CD14-positive monocyte (primary cell): Measurements from ENCODE around the gene TEX19. TPM values are rescaled to one million over a fixed set of nuclear protein-coding genes. Genes with fewer than 3 reads are reported as not detected.

ENCODE experiments used
- DNase-seq, 3 donors: peaks; one replicate each; pipeline ENCODE4 v3.0.0-alpha.2; 2011 to 2022
- H2AFZ ChIP-seq: 2 replicates; pipeline ENCODE4 v1.6.0; 2012; ENCODE audit warnings: mild to moderate bottlenecking, low read depth, low read length, inconsistent platforms; ENCODE audit not compliant: insufficient read depth, poor library complexity, severe bottlenecking
- H3K27ac ChIP-seq, 2 donors: 1 replicate in 1 of 2; 2 replicates in 1 of 2; pipeline ENCODE4 v1.5.1; 2012 to 2013; ENCODE audit warnings: low read length in 2 of 2, control low read depth in 1 of 2, inconsistent platforms in 1 of 2, low read depth in 1 of 2, mild to moderate bottlenecking in 1 of 2
- H3K27me3 ChIP-seq, 2 donors: one replicate each; pipeline versions ENCODE4 v1.6.0 to v1.6.1; 2011 to 2013; ENCODE audit warnings: low read length in 2 of 2; ENCODE audit not compliant: control insufficient read depth in 2 of 2, insufficient read depth in 2 of 2
- H3K36me3 ChIP-seq, 2 donors: replicated peaks in 1 of 2; 1 replicate in 1 of 2; 2 replicates in 1 of 2; pipeline versions ENCODE4 v1.5.1 to v1.6.1; 2012 to 2013; ENCODE audit warnings: low read length in 2 of 2, control low read depth in 1 of 2, inconsistent platforms in 1 of 2, mild to moderate bottlenecking in 1 of 2; ENCODE audit not compliant: insufficient read depth in 2 of 2, control insufficient read depth in 1 of 2
- H3K4me1 ChIP-seq, 2 donors: 1 replicate in 1 of 2; 2 replicates in 1 of 2; pipeline versions ENCODE4 v1.5.1 to v1.6.1; 2012 to 2013; ENCODE audit warnings: low read length in 2 of 2, control low read depth in 1 of 2, inconsistent platforms in 1 of 2, mild to moderate bottlenecking in 1 of 2, moderate library complexity in 1 of 2; ENCODE audit not compliant: insufficient read depth in 2 of 2, control insufficient read depth in 1 of 2
- H3K4me2 ChIP-seq: replicated peaks from 2 replicates; pipeline ENCODE3; 2012; ENCODE audit warnings: low read length, moderate library complexity, mild to moderate bottlenecking; ENCODE audit not compliant: poor library complexity, severe bottlenecking; ENCODE audit errors: extremely low read depth
- H3K4me3 ChIP-seq, 3 experiments: fragments of 200-600 bp in 1 of 3; sonication (generic) in 1 of 3; replicated peaks in 1 of 3; 1 replicate in 2 of 3; 2 replicates in 1 of 3; pipeline ENCODE4 v1.5.1; 2011 to 2013; ENCODE audit warnings: low read length in 3 of 3, mild to moderate bottlenecking in 3 of 3, control low read depth in 2 of 3, low read depth in 2 of 3, inconsistent platforms in 1 of 3, moderate library complexity in 1 of 3
- H3K79me2 ChIP-seq: 2 replicates; pipeline ENCODE4 v1.6.0; 2012; ENCODE audit warnings: mild to moderate bottlenecking, control low read depth, inconsistent platforms, low read length, moderate library complexity; ENCODE audit not compliant: insufficient read depth
- H3K9ac ChIP-seq: 2 replicates; pipeline ENCODE4 v1.6.0; 2017; ENCODE audit warnings: low read length, mild to moderate bottlenecking; ENCODE audit not compliant: insufficient read depth, poor library complexity, severe bottlenecking
- H3K9me3 ChIP-seq, 2 donors: replicated peaks in 1 of 2; 1 replicate in 1 of 2; 2 replicates in 1 of 2; pipeline versions ENCODE4 v1.5.1 to v1.6.1; 2012 to 2013; ENCODE audit warnings: low read length in 2 of 2, control low read depth in 1 of 2; ENCODE audit not compliant: control insufficient read depth in 1 of 2, insufficient read depth in 1 of 2
- H4K20me1 ChIP-seq: 2 replicates; pipeline ENCODE4 v1.6.0; 2012; ENCODE audit warnings: mild to moderate bottlenecking, low read length, control low read depth, moderate library complexity; ENCODE audit not compliant: insufficient read depth
- H3K27ac Mint-ChIP-seq, 7 donors: one replicate each; pipeline ENCODE4 v1.8.0; 2020; ENCODE audit warnings: mild to moderate bottlenecking in 7 of 7, mixed read lengths in 7 of 7, moderate library complexity in 6 of 7, inconsistent platforms in 2 of 7
- H3K27me3 Mint-ChIP-seq, 3 donors: one replicate each; pipeline ENCODE4 v1.8.0; 2021 to 2022; ENCODE audit warnings: low read depth in 3 of 3, mild to moderate bottlenecking in 3 of 3, mixed read lengths in 3 of 3, moderate library complexity in 3 of 3, inconsistent platforms in 1 of 3
- H3K36me3 Mint-ChIP-seq, 2 donors: one replicate each; pipeline ENCODE4 v1.8.0; 2020; ENCODE audit warnings: mixed read lengths in 2 of 2, inconsistent platforms in 1 of 2, mild to moderate bottlenecking in 1 of 2
- H3K4me1 Mint-ChIP-seq: one replicate; pipeline ENCODE4 v1.8.0; 2020; ENCODE audit warnings: mild to moderate bottlenecking, mixed read lengths
- H3K4me3 Mint-ChIP-seq, 2 donors: one replicate each; pipeline ENCODE4 v1.8.0; 2020; ENCODE audit warnings: mild to moderate bottlenecking in 2 of 2, mixed read lengths in 2 of 2, moderate library complexity in 1 of 2
- H3K9me3 Mint-ChIP-seq, 7 donors: one replicate each; pipeline ENCODE4 v1.8.0; 2020 to 2022; ENCODE audit warnings: mixed read lengths in 7 of 7, mild to moderate bottlenecking in 6 of 7, moderate library complexity in 6 of 7, inconsistent platforms in 2 of 7
- WGBS: methylation state at CpG from one replicate; pipeline ENCODE4 v1.1.5; 2013; ENCODE audit warnings: missing lambda C conversion rate; ENCODE audit not compliant: insufficient coverage; 5-methylcytosine and 5-hydroxymethylcytosine counted together
- intact Hi-C, 2 donors: fragments of 100-400 bp; cut with micrococcal nuclease; formaldehyde crosslinking; loops; one replicate each; pipeline versions ENCODE4 v1.15.0 to v1.15.1; 2023
- polyA plus RNA-seq, 3 donors: library from polyadenylated mRNA; depleted of rRNA in 1 of 3; unstranded in 2 of 3; stranded (reverse) in 1 of 3; fragments of 300-500 nt in 2 of 3; fragments of >200 nt in 1 of 3; fragmentation: Illumina TruSeq in 2 of 3; gene quantifications; 1 replicate in 2 of 3; 2 replicates in 1 of 3; pipeline ENCODE4 v1.2.3, GENCODE V29; 2012 to 2021
- TF ChIP-seq, protein P1 (sequence below): fragments of 200-600 bp; IDR thresholded peaks from one replicate; pipeline ENCODE4 v1.8.0; 2022; ENCODE audit warnings: antibody characterized with exemption, mild to moderate bottlenecking

TEX19 gene
- polyA plus RNA-seq, 3 donors = not detected

DNA sequence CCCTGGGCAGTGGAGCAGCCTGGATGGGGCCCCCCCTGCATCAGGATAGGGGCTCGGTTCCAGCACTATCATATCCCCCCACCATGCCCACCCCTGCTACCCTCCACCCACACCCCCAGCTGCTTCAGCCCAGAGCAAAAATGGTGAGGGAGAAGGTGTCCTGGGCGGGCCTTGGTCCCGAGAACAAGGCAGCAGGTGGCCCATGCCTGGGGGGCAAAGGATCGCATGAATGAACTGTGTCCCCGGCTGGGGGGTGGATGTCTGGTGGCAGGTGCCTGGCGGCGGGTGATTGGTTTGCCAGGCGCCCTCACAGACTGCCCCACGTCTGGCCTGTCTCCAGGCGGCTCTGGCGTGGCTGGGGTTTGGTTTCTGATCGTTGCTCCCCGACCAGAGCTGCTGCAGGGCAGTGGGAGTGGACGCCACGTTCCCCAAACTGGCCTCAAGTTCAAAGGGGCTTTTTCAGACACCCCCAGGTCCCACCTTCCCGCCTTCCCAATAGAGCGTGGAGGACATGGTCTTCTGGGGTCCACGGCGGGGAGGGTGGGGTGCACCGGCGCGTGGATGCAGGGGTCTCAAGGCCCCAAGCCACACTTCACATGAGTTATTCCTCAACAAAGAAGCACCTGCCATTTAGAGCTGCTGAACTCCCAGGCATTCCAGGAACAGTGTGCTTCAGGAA is 25.1 kb downstream of the TEX19 start:
- Mint-ChIP-seq H3K27ac (no peak overlapping the region), H3K4me1 (peaks cover 14% of the 10 kb centered on the region), H3K4me3 (no peak overlapping the region), H3K27me3 (peaks cover 35 to 62% (median 40%) of the 10 kb centered on the region in 3 donors), H3K36me3 (no peaks in the 10 kb centered on the region), H3K9me3 (peaks cover 0 to 4% (median 0%) of the 10 kb centered on the region in 7 donors)
- Histone ChIP-seq H3K27ac (no peak overlapping the region), H3K4me1 (peaks cover 10 to 11% of the 10 kb centered on the region in 2 donors), H3K36me3 (no peaks in the 10 kb centered on the region), H3K79me2 (no peaks in the 10 kb centered on the region), H3K4me2 (no peak overlapping the region), H4K20me1 (no peaks in the 10 kb centered on the region), H3K4me3 (no peak overlapping the region), H2AFZ (no peak overlapping the region), H3K9me3 (no peaks in the 10 kb centered on the region), H3K27me3 (peaks cover 0 to 29% of the 10 kb centered on the region in 2 donors), H3K9ac (no peak overlapping the region)
- DNase-seq = no peak
- TF ChIP-seq, protein P1, sequence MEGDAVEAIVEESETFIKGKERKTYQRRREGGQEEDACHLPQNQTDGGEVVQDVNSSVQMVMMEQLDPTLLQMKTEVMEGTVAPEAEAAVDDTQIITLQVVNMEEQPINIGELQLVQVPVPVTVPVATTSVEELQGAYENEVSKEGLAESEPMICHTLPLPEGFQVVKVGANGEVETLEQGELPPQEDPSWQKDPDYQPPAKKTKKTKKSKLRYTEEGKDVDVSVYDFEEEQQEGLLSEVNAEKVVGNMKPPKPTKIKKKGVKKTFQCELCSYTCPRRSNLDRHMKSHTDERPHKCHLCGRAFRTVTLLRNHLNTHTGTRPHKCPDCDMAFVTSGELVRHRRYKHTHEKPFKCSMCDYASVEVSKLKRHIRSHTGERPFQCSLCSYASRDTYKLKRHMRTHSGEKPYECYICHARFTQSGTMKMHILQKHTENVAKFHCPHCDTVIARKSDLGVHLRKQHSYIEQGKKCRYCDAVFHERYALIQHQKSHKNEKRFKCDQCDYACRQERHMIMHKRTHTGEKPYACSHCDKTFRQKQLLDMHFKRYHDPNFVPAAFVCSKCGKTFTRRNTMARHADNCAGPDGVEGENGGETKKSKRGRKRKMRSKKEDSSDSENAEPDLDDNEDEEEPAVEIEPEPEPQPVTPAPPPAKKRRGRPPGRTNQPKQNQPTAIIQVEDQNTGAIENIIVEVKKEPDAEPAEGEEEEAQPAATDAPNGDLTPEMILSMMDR = no peak
- intact Hi-C loops = no loop called here
- WGBS = 74% methylated on average over 21 of the region's 22 CpGs

DNA sequence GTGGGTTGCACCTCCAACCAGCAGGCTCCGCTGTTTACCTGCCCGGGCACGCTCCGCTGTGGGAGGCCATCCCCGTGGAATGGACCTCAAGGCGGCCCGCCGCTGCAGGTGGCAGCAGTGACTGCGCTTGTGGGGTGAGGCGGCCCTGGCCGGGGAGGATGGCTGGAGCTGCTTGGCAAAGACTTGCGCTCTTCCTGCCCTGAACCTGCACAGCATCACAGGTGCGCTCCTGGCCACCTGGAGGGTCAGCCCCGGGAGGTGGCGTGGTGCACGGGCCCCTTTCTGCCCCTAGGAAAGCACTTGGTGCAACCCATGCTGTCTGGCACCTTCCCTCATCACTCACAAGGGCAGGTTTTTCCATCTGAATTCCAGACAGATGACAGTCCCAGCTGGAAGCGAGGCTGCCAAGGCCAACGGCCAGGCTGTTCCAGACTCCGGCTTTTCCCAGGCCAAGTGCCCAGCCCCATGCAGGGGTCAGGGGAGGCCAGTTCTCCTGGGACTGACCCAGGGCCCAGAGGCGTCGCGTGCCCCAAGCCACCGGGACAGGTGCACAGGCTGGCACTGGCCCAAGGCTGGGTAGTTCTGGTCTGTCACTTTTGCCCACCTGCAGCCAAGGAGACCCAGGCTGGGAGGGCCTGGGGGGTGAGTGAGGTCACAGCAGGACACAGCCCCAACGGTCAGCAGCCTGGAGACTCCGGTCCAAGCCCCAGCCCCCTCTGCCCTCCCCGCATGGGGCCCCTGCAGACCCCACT is 25.9 kb downstream of the TEX19 start:
- no peak overlapping the region for H3K4me2 ChIP-seq
- Mint-ChIP-seq H3K4me3 (no peak overlapping the region), H3K27me3 (peaks cover 29 to 58% (median 38%) of the 10 kb centered on the region in 3 donors)

More for the DNA sequence above, 25.9 kb downstream of the TEX19 start:
- H3K36me3 Mint-ChIP-seq = no peaks in the 10 kb centered on the region
- 66% methylated on average over 24 of the region's 26 CpGs for WGBS
- H3K27ac Mint-ChIP-seq = no peak overlapping the region
- no peak overlapping the region for H3K9ac ChIP-seq
- H3K4me1 ChIP-seq = peaks cover 10 to 11% of the 10 kb centered on the region in 2 donors
- H3K27ac ChIP-seq = no peak overlapping the region
- H3K9me3 Mint-ChIP-seq = peaks cover 0 to 3% (median 0%) of the 10 kb centered on the region in 7 donors
- no peak overlapping the region for H2AFZ ChIP-seq
- DNase-seq = no peak
- H3K9me3 ChIP-seq = no peaks in the 10 kb centered on the region
- H4K20me1 ChIP-seq = no peaks in the 10 kb centered on the region
- TF ChIP-seq, protein P1 = no peak
- H3K4me1 Mint-ChIP-seq = peaks cover 14% of the 10 kb centered on the region
- no peaks in the 10 kb centered on the region for H3K36me3 ChIP-seq
- no peaks in the 10 kb centered on the region for H3K79me2 ChIP-seq
- H3K27me3 ChIP-seq = peaks cover 0 to 29% of the 10 kb centered on the region in 2 donors
- no peak overlapping the region for H3K4me3 ChIP-seq
- intact Hi-C loops = no loop called here
